SK-N-SH treated with all-trans-retinoic acid at 6 μM for 48 hours (cell line): ENCODE results near the gene TBC1D22B.
"Not testable (repeated sequence)": the region's sequence is repeated elsewhere in the genome, so short reads cannot be mapped to it uniquely, and the experiment has no call there.

ENCODE experiments used
- ATAC-seq: fragments of 200-7000 bp; cut with Tn5 transposase; 3 replicates; pipeline ENCODE4 v1.9.1; 2020; ENCODE audit warnings: mild to moderate bottlenecking, moderate library complexity
- ARNTL ChIP-seq: fragments of 450-650 bp; formaldehyde crosslinking; IDR thresholded peaks from 2 replicates; pipeline ENCODE4 v1.5.0; 2020; ENCODE audit warnings: low read depth, mild to moderate bottlenecking, moderate library complexity, borderline replicate concordance
- CSDC2 ChIP-seq: fragments of 250-450 bp; sonication (Bioruptor Pico); IDR thresholded peaks from 2 replicates; pipeline ENCODE4 v1.5.0; 2020; ENCODE audit warnings: mild to moderate bottlenecking, moderate library complexity
- ESRRG ChIP-seq: fragments of 250-450 bp; sonication (Bioruptor Pico); IDR thresholded peaks from 2 replicates; pipeline ENCODE4 v1.6.1; 2021; ENCODE audit warnings: mild to moderate bottlenecking
- GLIS3 ChIP-seq: fragments of 250-450 bp; sonication (Bioruptor Pico); IDR thresholded peaks from 2 replicates; pipeline ENCODE4 v1.5.0; 2020; ENCODE audit warnings: mild to moderate bottlenecking, moderate library complexity
- ISL1 ChIP-seq: fragments of 250-450 bp; sonication (Bioruptor Pico); IDR thresholded peaks from 2 replicates; pipeline ENCODE4 v2.1.2; 2022; ENCODE audit warnings: mild to moderate bottlenecking, moderate library complexity
- OSR1 ChIP-seq: fragments of 250-450 bp; sonication (Bioruptor Pico); IDR thresholded peaks from 2 replicates; pipeline ENCODE4 v1.8.0; 2022; ENCODE audit warnings: moderate library complexity, mild to moderate bottlenecking, inconsistent platforms
- PPARA ChIP-seq: fragments of 250-450 bp; sonication (Bioruptor Pico); IDR thresholded peaks from 2 replicates; pipeline ENCODE4 v1.5.0; 2020; ENCODE audit warnings: mild to moderate bottlenecking, borderline replicate concordance
- RARB ChIP-seq: fragments of 250-450 bp; sonication (Bioruptor Pico); IDR thresholded peaks from 2 replicates; pipeline ENCODE4 v1.8.0; 2021; ENCODE audit warnings: mild to moderate bottlenecking, moderate library complexity
- SNAI2 ChIP-seq: fragments of 250-450 bp; sonication (Bioruptor Pico); IDR thresholded peaks from 2 replicates; pipeline ENCODE4 v1.5.0; 2020; ENCODE audit warnings: mild to moderate bottlenecking, moderate library complexity
- TCF4 ChIP-seq: fragments of 250-450 bp; sonication (Bioruptor Pico); IDR thresholded peaks from 2 replicates; pipeline ENCODE4 v1.8.0; 2021; ENCODE audit warnings: mild to moderate bottlenecking, moderate library complexity, borderline replicate concordance
- TOX ChIP-seq: fragments of 250-450 bp; sonication (Bioruptor Pico); IDR thresholded peaks from 2 replicates; pipeline ENCODE4 v1.8.0; 2021; ENCODE audit warnings: mild to moderate bottlenecking, moderate library complexity, borderline replicate concordance
- ZC3H10 ChIP-seq: fragments of 250-450 bp; sonication (Bioruptor Pico); IDR thresholded peaks from 2 replicates; pipeline ENCODE4 v1.5.1; 2021; ENCODE audit warnings: mild to moderate bottlenecking, moderate library complexity
- ZFP3 ChIP-seq: fragments of 250-450 bp; sonication (Bioruptor Pico); IDR thresholded peaks from 2 replicates; pipeline ENCODE4 v1.5.0; 2020; ENCODE audit warnings: mild to moderate bottlenecking, moderate library complexity
- ZNF565 ChIP-seq: fragments of 450-650 bp; formaldehyde crosslinking; conservative IDR thresholded peaks from 2 replicates; pipeline ENCODE4 v1.5.0; 2020; ENCODE audit warnings: low read depth, mild to moderate bottlenecking, moderate library complexity
- ZNF70 ChIP-seq: fragments of 450-650 bp; formaldehyde crosslinking; IDR thresholded peaks from 2 replicates; pipeline ENCODE4 v1.5.0; 2020; ENCODE audit warnings: mild to moderate bottlenecking, moderate library complexity
- ZNF8 ChIP-seq: fragments of 450-650 bp; formaldehyde crosslinking; IDR thresholded peaks from 2 replicates; pipeline ENCODE4 v1.5.0; 2020; ENCODE audit warnings: mild to moderate bottlenecking, moderate library complexity
- TF ChIP-seq, protein P1 (sequence below): fragments of 250-450 bp; sonication (Bioruptor Pico); IDR thresholded peaks from 2 replicates; pipeline ENCODE4 v1.5.1; 2021; ENCODE audit warnings: mild to moderate bottlenecking, moderate library complexity
- TF ChIP-seq, protein P2 (sequence below): fragments of 250-450 bp; sonication (Bioruptor Pico); IDR thresholded peaks from 2 replicates; pipeline ENCODE4 v1.8.0; 2020; ENCODE audit warnings: mild to moderate bottlenecking, moderate library complexity, borderline replicate concordance
- TF ChIP-seq, protein P3 (sequence below): fragments of 250-450 bp; sonication (Bioruptor Pico); IDR thresholded peaks from 2 replicates; pipeline ENCODE4 v1.5.0; 2020; ENCODE audit warnings: mild to moderate bottlenecking, moderate library complexity
- TF ChIP-seq, protein P4 (sequence below): fragments of 250-450 bp; sonication (Bioruptor Pico); IDR thresholded peaks from 2 replicates; pipeline ENCODE4 v1.5.1; 2020; ENCODE audit warnings: low read depth, mild to moderate bottlenecking, moderate library complexity
- TF ChIP-seq, protein P5 (sequence below): fragments of 250-450 bp; sonication (Bioruptor Pico); IDR thresholded peaks from 2 replicates; pipeline ENCODE4 v1.8.0; 2021; ENCODE audit warnings: low read depth, mild to moderate bottlenecking, moderate library complexity, borderline replicate concordance

Gene TBC1D22B

DNA sequence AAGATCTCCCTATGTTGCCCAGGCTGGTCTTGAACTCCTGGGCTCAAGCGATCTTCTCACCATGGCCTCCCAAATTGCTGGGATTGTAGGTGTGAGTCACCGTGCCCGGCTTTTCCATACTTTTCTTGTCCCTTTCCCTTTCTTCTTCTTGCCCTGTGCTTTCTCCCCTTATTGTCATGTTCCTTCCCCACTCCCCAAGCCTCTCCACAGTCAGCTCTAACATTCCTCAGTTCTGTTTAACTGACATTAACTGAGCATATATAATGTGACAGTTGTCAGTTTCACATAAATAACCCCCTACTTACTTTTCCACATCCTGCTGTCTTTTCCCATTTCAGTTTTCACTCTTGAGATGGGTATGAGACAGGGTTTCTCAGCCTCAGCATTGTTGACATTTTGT lies 86.7 kb downstream of the TBC1D22B start (continued):
- TF ChIP-seq PPARA (CRISPR knock-in tag) (no peak), ZNF565 (CRISPR knock-in tag) (no peak), ESRRG (CRISPR knock-in tag) (no peak)
- TF ChIP-seq, all 23 proteins: peak for 0

DNA sequence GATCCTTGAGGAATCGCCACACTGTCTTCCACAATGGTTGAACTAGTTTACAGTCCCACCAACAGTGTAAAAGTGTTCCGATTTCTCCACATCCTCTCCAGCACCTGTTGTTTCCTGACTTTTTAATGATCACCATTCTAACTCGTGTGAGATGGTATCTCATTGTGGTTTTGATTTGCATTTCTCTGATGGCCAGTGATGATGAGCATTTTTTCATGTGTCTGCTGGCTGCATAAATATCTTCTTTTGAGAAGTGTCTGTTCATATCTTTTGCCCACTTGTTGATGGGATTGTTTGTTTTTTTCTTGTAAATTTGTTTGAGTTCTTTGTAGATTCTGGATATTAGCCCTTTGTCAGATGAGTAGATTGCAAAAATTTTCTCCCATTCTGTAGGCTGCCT lies 88.2 kb downstream of the TBC1D22B start:
- ATAC-seq, result not testable (repeated sequence)

DNA sequence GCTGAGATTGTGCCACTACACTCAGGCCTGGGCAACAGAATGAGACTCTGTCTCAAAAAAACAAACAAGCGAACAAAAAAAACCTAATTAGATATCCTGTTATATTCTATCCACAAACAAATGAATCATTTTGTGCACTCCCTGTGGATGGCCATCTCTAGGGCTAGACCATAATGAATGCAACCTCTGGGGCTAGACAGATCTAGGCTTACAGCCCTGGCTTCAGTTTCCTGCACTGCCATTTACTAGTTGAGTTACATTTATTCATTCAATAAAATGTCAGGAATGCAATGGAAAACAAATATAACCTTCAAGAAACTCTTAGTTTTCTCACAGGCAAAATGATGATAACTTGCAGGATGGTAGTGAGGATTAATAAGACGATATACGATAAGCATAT lies 89.6 kb downstream of the TBC1D22B start:
- ATAC-seq, result no peak
- TF ChIP-seq ZC3H10 (CRISPR knock-in tag), result no peak
- TF ChIP-seq, protein P1, sequence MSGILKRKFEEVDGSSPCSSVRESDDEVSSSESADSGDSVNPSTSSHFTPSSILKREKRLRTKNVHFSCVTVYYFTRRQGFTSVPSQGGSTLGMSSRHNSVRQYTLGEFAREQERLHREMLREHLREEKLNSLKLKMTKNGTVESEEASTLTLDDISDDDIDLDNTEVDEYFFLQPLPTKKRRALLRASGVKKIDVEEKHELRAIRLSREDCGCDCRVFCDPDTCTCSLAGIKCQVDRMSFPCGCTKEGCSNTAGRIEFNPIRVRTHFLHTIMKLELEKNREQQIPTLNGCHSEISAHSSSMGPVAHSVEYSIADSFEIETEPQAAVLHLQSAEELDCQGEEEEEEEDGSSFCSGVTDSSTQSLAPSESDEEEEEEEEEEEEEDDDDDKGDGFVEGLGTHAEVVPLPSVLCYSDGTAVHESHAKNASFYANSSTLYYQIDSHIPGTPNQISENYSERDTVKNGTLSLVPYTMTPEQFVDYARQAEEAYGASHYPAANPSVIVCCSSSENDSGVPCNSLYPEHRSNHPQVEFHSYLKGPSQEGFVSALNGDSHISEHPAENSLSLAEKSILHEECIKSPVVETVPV (CRISPR knock-in tag), result no peak
- TF ChIP-seq, protein P2, sequence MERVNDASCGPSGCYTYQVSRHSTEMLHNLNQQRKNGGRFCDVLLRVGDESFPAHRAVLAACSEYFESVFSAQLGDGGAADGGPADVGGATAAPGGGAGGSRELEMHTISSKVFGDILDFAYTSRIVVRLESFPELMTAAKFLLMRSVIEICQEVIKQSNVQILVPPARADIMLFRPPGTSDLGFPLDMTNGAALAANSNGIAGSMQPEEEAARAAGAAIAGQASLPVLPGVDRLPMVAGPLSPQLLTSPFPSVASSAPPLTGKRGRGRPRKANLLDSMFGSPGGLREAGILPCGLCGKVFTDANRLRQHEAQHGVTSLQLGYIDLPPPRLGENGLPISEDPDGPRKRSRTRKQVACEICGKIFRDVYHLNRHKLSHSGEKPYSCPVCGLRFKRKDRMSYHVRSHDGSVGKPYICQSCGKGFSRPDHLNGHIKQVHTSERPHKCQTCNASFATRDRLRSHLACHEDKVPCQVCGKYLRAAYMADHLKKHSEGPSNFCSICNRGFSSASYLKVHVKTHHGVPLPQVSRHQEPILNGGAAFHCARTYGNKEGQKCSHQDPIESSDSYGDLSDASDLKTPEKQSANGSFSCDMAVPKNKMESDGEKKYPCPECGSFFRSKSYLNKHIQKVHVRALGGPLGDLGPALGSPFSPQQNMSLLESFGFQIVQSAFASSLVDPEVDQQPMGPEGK (CRISPR knock-in tag), result no peak
- TF ChIP-seq, protein P3, sequence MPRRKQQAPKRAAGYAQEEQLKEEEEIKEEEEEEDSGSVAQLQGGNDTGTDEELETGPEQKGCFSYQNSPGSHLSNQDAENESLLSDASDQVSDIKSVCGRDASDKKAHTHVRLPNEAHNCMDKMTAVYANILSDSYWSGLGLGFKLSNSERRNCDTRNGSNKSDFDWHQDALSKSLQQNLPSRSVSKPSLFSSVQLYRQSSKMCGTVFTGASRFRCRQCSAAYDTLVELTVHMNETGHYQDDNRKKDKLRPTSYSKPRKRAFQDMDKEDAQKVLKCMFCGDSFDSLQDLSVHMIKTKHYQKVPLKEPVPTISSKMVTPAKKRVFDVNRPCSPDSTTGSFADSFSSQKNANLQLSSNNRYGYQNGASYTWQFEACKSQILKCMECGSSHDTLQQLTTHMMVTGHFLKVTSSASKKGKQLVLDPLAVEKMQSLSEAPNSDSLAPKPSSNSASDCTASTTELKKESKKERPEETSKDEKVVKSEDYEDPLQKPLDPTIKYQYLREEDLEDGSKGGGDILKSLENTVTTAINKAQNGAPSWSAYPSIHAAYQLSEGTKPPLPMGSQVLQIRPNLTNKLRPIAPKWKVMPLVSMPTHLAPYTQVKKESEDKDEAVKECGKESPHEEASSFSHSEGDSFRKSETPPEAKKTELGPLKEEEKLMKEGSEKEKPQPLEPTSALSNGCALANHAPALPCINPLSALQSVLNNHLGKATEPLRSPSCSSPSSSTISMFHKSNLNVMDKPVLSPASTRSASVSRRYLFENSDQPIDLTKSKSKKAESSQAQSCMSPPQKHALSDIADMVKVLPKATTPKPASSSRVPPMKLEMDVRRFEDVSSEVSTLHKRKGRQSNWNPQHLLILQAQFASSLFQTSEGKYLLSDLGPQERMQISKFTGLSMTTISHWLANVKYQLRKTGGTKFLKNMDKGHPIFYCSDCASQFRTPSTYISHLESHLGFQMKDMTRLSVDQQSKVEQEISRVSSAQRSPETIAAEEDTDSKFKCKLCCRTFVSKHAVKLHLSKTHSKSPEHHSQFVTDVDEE, result no peak
- TF ChIP-seq RARB, result no peak
- no peak for TF ChIP-seq ZNF565 (CRISPR knock-in tag)
- no peak for TF ChIP-seq ARNTL
- no peak for TF ChIP-seq ZFP3 (CRISPR knock-in tag)
- TF ChIP-seq TCF4, result no peak
- no peak for TF ChIP-seq OSR1 (CRISPR knock-in tag)
- TF ChIP-seq, protein P4, sequence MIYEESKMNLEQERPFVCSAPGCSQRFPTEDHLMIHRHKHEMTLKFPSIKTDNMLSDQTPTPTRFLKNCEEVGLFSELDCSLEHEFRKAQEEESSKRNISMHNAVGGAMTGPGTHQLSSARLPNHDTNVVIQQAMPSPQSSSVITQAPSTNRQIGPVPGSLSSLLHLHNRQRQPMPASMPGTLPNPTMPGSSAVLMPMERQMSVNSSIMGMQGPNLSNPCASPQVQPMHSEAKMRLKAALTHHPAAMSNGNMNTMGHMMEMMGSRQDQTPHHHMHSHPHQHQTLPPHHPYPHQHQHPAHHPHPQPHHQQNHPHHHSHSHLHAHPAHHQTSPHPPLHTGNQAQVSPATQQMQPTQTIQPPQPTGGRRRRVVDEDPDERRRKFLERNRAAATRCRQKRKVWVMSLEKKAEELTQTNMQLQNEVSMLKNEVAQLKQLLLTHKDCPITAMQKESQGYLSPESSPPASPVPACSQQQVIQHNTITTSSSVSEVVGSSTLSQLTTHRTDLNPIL, result no peak
- TF ChIP-seq PPARA (CRISPR knock-in tag), result no peak
- TF ChIP-seq, protein P5, sequence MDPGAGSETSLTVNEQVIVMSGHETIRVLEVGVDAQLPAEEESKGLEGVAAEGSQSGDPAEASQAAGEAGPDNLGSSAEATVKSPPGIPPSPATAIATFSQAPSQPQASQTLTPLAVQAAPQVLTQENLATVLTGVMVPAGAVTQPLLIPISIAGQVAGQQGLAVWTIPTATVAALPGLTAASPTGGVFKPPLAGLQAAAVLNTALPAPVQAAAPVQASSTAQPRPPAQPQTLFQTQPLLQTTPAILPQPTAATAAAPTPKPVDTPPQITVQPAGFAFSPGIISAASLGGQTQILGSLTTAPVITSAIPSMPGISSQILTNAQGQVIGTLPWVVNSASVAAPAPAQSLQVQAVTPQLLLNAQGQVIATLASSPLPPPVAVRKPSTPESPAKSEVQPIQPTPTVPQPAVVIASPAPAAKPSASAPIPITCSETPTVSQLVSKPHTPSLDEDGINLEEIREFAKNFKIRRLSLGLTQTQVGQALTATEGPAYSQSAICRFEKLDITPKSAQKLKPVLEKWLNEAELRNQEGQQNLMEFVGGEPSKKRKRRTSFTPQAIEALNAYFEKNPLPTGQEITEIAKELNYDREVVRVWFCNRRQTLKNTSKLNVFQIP (CRISPR knock-in tag), result no peak
- TF ChIP-seq ISL1, result no peak
- TF ChIP-seq ZNF70, result no peak
- TF ChIP-seq ESRRG (CRISPR knock-in tag), result no peak
- TF ChIP-seq ZNF8 (CRISPR knock-in tag), result no peak
- TF ChIP-seq GLIS3 (CRISPR knock-in tag), result no peak
- TF ChIP-seq TOX (CRISPR knock-in tag), result no peak

DNA sequence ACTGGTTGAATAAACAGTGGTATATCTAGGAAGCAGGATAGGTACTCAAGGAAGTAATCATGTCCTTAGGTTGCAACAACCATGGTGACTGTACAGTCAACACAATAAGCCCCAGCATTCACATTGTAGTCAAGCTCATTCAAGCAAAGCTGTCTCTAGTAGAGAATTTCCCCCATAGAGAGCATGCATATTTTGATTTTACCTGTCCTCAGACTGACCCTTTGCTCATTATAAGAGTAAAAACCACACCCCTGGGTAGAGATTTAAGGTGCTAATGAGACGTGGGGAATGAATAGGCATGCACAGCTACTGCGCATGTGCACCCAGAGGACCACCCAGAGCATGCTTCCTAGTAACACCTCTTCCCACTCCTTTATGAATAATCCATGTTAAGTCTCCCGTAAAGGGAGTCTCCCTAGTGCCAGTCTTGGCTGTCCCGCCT lies 90.1 kb downstream of the TBC1D22B start:
- no peak for ATAC-seq
- TF ChIP-seq TCF4, result no peak
- TF ChIP-seq, protein P1 (CRISPR knock-in tag), result no peak
- no peak for TF ChIP-seq CSDC2 (CRISPR knock-in tag)
- TF ChIP-seq, protein P5 (CRISPR knock-in tag), result no peak
- TF ChIP-seq SNAI2 (CRISPR knock-in tag), result no peak
- TF ChIP-seq TOX (CRISPR knock-in tag), result no peak
- no peak for TF ChIP-seq ZNF565 (CRISPR knock-in tag)
- TF ChIP-seq OSR1 (CRISPR knock-in tag), result no peak
- no peak for TF ChIP-seq ARNTL
